Epithelial cell of prostate (primary cell): ENCODE measurements around the gene OR14C36.
"Not testable (repeated sequence)": the region's sequence is repeated elsewhere in the genome, so short reads cannot be mapped to it uniquely, and the experiment has no call there.

Source experiments
- DNase-seq: peaks from one replicate; pipeline ENCODE4 v3.0.0-alpha.2; 2011; ENCODE audit warnings: low read depth, low spot score
- H3K27ac ChIP-seq: fragments of 450-650 bp; 2 replicates; pipeline ENCODE4 v1.5.1; 2017; ENCODE audit warnings: mild to moderate bottlenecking

OR14C36 gene, protein sequence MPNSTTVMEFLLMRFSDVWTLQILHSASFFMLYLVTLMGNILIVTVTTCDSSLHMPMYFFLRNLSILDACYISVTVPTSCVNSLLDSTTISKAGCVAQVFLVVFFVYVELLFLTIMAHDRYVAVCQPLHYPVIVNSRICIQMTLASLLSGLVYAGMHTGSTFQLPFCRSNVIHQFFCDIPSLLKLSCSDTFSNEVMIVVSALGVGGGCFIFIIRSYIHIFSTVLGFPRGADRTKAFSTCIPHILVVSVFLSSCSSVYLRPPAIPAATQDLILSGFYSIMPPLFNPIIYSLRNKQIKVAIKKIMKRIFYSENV

DNA sequence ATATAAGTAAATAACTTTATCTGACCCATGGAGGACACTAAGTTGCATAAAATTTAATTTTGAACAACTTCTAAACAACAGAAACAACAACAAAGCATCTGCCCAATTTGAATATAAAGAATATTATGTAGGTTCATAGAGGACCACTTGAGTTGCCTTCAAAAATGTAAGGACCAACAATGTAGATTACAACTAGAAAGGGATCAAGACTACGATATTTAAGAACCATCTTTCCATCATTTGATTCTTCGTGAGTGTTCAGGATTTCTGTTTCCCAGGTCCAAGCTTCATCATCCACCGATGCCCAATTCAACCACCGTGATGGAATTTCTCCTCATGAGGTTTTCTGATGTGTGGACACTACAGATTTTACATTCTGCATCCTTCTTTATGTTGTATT is at the start of gene OR14C36:
OR14C36 (plus strand) TSS at position 301 of the 400 bp plus-strand sequence; CDS start at position 301, 0 bp downstream.
- no peak for DNase-seq

DNA sequence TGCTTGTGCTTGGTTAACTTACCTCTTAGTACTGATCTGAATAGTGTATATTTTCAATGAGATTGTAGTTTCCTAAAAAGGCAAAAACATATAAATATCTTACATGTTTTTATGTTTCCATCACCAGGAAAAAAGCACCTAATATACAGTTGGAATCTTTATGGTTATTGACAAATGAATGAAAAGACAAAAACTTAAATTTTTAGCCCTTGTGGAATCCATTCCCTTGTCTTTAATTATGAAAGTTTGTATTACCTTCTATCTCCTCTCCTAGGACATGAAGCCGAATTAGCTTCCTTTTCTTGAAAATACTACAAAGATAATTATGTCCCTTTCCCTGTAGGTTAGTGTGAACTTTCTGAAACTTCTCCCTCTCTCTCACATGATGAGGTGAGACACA is 45.3 kb upstream of the OR14C36 start, which contains the start of gene OR2T12:
OR2T12 (minus strand) TSS at position 101 of the 400 bp plus-strand sequence. CDS start 7,846 bp downstream, outside the sequence.
- H3K27ac ChIP-seq, result no peak within 1 kb of the TSS
- DNase-seq, result no peak

More for the DNA sequence above, at the start of gene OR14C36:
- no peak within 1 kb of the TSS for H3K27ac ChIP-seq

DNA sequence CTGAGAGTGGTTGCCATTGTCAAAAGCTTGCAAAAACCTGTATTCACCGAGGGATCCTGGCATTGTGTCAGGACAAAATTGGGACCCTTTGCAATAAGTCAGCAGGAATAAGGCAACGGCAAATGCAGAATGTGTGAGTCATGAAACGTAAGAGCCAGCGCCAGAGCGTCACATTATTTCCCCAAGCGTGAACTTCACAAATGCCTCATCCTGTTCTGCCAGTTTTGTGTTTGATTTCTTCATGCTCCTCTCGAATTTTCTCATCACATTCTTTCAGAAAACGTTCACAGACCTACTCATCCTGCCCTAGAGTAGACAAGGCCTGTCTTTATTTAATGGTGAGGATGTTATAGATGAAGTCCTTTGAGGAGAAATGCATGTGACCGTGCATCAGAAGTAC is 42.9 kb upstream of the OR14C36 start:
- H3K27ac ChIP-seq, DNase-seq: not testable (repeated sequence)

DNA sequence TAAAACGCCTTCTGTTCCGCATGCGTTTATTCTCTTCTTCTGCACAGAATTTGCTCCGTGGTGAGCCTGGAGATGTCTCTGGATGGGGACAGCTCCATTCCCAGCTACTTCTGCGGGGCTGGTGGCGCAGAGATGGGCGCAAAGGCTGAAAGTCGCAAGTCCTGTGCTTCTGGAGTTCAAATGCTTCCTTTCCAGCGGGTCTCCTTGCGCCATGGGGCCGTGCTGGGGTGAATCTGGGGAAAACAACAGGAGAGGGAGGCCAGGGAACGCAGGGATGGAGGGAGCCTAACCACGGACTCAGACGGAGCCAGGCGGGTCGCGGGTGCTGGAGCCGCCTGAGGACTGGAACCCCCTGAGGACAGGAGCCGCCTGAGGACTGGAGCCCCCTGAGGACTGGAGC is 42.5 kb upstream of the OR14C36 start:
- no peak for DNase-seq
- no peak overlapping the region for H3K27ac ChIP-seq

DNA sequence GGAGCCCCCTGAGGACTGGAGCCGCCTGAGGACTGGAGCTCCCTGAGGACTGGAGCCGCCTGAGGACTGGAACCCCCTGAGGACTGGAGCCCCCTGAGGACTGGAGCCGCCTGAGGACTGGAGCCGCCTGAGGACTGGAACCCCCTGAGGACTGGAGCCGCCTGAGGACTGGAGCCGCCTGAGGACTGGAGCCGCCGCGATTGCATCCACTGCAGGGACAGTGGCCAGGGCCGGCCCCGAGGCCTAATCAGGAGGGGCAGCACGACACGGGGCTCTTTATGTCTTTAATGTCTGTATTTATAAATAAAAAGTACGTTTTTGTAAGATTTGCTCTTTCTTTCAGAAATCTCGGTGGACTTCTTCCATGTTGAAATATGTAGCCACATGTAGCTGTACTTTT is 41.8 kb upstream of the OR14C36 start:
- DNase-seq, H3K27ac ChIP-seq: not testable (repeated sequence)

DNA sequence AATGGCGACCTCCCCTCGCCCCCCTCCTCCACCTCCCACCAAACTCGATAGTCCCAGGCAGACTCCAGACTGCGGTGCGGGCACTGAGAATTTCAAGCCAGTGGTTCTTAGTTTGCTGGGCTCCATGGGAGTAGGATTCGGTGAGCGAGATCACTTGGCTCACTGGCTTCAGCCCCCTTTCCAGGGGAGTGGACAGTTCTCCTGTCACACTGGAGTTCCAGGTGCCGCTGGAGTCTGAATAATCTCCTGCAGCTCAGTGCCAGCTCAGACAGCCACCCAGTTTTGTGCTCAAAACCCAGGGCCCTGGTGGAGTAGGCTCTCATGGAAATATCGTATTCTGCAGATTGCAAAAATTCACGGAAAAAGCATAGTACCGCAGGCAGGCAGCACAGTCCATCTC is 31.8 kb upstream of the OR14C36 start:
- no peak for DNase-seq
- H3K27ac ChIP-seq, result no peak overlapping the region

DNA sequence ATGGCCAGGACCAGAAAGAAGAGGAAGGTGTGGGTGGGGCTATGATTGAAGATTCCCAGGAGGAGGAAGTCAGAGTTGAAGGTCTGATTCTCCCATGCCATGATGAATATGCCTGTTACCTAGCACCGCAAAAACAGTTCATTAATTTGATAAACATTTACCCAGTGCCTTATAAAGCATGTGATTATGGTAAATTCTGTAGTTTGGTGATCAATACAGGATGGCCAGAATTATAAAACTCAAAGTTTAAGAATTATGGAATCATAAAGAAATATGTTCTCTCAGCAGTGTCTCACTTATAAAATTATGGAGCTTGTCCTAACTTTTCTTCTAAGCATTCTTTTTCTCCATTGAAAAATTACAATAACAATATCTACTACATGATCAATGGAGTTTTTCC is 24.1 kb upstream of the OR14C36 start, which contains the start of gene OR2M7:
OR2M7 (minus strand) TSS at position 101 of the 400 bp plus-strand sequence; CDS start at position 101, 0 bp downstream.
- DNase-seq, result no peak
- H3K27ac ChIP-seq, result no peak within 1 kb of the TSS

DNA sequence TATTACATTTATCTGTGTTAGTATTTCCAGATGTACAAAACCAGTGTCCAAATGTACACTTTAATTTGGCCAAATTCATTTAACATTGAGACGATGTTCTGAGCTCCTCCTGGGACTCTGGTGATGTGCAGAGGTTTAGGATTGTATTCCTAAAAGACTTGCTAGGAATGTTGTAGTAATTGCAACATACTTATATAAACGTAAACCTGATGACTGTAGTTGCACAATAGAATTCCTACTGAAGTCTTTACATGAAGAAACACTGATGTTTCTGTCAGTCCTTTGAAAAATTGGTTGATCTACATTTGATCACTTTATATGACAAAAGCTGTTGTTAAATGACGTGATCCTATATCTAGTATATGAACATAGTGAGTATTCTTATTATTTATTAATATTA is 5.1 kb upstream of the OR14C36 start:
- no peak for DNase-seq
- H3K27ac ChIP-seq, result no peak overlapping the region

DNA sequence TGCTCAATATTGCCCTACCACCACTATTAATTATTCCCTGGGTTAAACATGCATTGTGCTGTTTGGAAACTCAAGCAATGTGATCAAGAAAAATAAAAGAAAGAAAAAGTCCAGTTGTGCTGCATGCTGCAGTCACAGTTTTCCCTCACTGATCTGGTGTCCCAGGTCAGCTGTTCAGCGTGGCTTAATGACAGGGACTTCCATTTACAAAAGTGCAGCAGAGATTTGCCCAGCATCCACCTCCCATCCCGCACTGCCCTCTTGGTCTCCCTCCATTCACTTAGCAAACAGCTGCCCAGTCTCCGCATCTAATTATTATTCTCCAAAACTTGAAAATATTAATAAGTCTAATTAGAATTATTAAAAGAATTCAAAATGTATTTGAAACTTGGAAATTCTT is 10.8 kb downstream of the OR14C36 start:
- no peak overlapping the region for H3K27ac ChIP-seq

DNA sequence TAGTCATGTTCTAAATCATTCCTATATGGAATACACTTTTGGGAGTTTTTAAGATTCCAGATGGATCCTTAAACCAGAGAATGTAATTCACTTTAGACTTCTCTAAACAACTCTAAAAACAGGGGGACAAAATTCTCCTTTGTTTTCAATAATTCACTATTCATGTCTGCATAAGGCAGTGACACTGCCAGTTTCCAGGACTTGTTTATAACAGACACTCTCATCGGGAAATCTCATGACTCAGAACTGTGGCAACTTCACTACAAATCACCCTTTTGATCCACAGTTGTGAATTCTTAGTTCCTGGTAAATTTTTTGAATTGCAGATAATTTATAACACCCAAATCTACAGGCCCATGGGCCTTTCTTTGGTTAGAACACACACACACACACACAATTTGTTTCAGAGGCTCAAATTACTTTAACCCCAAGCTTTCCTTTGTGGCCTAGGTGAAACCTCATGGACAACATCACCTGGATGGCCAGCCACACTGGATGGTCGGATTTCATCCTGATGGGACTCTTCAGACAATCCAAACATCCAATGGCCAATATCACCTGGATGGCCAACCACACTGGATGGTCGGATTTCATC is 12.6 kb downstream of the OR14C36 start, which contains the start of gene OR2T4:
OR2T4 (plus strand) TSS at position 545 of the 595 bp plus-strand sequence; CDS start at position 545, 0 bp downstream.
- DNase-seq, result no peak
- no peak within 1 kb of the TSS for H3K27ac ChIP-seq

More for the DNA sequence above, 10.8 kb downstream of the OR14C36 start:
- DNase-seq, result no peak

DNA sequence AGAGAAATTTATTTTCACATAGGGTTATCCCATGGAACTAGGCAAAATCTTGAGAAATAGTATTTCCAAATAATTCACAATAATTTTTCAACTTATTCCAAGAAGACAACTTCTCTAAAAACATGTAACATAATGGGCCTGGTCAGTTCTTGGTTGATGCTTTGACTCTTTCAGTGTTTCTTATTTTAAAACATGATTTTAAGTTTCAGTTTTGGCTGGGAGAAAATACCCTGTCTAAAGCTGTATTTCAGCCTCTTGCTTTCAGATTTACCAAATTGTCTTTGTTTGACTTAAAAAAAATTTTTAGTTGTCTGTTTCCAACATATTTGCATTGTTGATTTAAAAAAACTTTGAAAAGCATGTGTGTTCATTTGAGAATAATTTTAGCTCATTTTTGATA is 18.0 kb downstream of the OR14C36 start:
- no peak for DNase-seq
- H3K27ac ChIP-seq, result no peak overlapping the region

DNA sequence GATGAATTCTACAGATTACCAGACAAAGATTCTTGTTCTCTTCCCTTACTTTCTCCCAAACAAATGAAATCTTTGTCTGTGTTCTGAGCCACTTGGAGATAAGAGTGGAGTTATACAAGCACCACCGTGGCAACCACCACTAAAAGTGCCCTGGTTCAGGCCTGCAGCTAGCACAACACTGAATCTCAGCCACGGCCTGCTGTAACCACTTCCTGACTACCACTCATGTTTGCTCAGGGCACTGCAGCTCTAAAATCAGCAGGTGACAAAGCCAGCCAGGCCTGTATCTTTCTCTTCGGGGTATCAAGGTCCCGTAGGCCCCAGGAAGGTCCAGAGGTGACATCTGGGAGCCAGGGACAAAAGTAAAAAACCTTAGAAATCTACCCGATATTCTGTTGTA is 23.8 kb downstream of the OR14C36 start:
- no peak for DNase-seq
- no peak overlapping the region for H3K27ac ChIP-seq

DNA sequence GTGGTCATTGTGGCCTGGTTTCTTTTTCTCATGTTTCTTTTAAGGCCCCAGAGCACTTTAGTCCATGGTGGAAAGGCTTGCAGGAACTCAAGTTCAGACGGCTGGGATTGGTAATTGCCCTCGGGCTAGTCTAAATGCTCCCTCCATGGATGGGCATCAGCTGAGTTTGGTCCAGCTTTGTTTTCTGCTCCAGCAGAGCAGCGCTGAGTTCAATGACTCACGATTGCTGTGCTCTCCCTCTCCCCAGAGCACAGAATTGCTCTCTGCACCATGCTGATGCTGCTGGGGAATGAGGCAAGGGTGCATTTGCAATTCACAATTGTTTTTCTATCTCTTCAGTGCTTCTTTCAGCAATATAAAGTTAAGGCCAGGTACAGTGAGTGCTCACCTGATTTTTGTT is 25.2 kb downstream of the OR14C36 start:
- DNase-seq, result no peak
- H3K27ac ChIP-seq, result no peak overlapping the region

DNA sequence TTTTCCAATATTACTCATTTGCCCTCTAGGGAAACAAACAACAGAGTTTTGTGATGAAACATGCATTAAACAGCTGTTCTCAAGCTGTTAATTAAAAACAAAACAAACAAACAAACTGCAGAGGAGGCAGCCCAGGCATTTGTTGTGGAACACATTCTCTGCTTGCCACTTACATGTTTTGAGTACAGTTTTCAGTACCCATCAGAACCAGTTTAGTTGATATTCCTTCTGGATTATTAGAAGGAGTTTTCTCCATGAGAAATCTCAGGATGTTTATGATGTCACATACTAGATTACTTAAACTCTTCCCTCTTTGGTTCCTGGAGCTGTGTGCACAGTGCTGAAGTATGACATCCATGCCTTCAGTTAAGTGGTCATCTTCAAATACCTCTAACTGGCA is 26.9 kb downstream of the OR14C36 start, which contains the start of gene OR2T6:
OR2T6 (plus strand) TSS at position 301 of the 400 bp plus-strand sequence. CDS start 11,863 bp downstream, outside the sequence.
- no peak within 1 kb of the TSS for H3K27ac ChIP-seq
- no peak for DNase-seq

DNA sequence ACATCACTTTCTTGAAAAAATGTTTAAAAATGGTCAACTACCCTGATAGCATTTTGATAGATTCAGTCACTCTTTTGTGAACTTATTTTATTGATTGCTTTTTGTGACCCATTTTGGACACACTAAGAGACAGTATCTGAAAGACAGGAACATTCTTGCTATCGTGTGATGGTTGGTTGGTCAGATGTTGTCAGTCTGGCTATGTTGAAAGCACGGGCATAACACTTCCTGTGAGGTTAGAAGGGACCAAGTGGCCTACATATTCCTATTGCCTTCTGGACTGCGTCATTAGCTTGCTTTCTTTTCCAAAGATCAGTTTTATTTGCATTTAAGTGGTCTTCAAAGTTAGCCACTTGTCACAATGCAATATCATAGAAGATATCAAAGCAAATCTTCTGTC is 28.3 kb downstream of the OR14C36 start:
- DNase-seq, result no peak
- no peak overlapping the region for H3K27ac ChIP-seq

DNA sequence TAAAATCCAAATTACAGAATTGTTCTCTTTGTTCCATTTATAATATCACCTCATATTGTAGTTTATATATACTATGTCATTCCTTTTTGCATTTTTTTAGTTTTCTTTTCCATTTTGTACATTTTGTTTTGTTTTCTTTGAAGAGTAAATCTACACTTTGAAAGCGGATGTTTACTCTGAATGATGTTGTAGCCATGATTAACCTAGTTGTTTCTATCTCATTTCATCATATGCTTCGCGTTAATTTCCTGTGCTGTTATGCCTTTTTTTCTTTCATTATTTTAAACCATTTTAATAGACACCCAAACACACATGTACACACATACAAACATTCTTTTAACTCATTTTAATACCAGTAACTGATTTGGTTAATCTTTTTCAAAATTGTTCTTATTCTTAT is 32.3 kb downstream of the OR14C36 start:
- no peak overlapping the region for H3K27ac ChIP-seq
- DNase-seq, result no peak

DNA sequence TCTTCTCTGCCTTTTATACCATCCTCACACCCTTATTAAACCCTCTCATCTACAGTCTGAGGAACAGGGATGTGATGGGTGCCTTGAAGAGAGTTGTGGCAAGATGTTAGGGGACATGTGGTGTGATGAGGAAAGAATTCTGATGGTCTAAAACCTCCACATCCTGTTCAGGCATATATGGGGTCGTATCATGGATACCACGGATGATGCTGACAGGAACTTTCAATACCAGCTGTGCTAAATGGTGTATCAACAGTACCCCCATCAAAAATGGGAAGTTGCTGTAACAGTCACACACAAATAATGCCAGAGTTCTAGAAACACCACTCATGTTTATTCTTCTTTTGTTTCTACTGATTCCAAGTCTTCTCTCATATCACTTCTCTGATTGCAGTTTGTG is 39.9 kb downstream of the OR14C36 start:
- no peak overlapping the region for H3K27ac ChIP-seq
- DNase-seq, result no peak

DNA sequence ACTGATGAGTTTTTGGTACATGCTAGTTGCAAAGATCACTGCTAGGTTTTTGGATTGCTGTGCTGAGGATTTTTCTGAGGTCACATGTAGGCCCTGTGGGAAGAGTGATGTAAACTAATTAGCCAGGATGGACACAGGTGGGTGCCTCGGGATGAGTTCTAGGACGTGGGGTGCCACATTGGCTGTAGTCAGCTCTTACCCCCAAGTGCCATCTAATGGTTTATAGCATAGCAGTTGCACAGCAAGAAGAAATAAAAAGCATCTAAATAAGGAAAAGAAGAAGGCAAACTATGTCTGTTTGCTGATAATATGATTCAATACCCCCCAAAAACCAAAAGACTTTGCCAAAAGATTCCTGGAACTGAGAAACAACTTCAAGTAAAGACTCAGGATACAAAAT is 44.5 kb downstream of the OR14C36 start:
- H3K27ac ChIP-seq, result no peak overlapping the region
- no peak for DNase-seq
